ENCODE data around the gene CHPF2. TPM values are rescaled to one million over a fixed set of nuclear protein-coding genes. Genes with fewer than 3 reads are reported as not detected.

Gene CHPF2
- polyA plus RNA-seq, 3 donors, result 34.4 to 38.0 (median 36.0) TPM

- DNase-seq, result no peak
- H3K27ac ChIP-seq (ENCODE audit: low read depth in 1 of 2, low read length in 2 of 2), result no peak overlapping the region
- Mint-ChIP-seq H3K27ac (no peak overlapping the region), H3K4me3 (peak overlapping the region; percentile 63 to 91), H3K9me3 (peaks cover 0 to 15% (median 13%) of the 10 kb centered on the region in 7 donors), H3K4me1 (peaks cover 44% of the 10 kb centered on the region), H3K27me3 (ENCODE audit: low read depth in 3 of 3) (peaks cover 60 to 78% (median 69%) of the 10 kb centered on the region in 3 donors), H3K36me3 (peaks cover 24 to 55% of the 10 kb centered on the region in 2 donors)
- H3K4me1 ChIP-seq (ENCODE audit: control insufficient read depth in 1 of 2, insufficient read depth in 2 of 2, low read length in 2 of 2), result peaks cover 29 to 38% of the 10 kb centered on the region in 2 donors
- no CpG with 5 or more reads among the region's 9 CpGs for WGBS (ENCODE audit: insufficient coverage)
- peak overlapping the region; percentile 67 for H3K4me2 ChIP-seq (replicated peaks; ENCODE audit: extremely low read depth, low read length, poor library complexity, severe bottlenecking)
- no peak for TF ChIP-seq CTCF (IDR thresholded peaks at IDR 0.05)
- H3K36me3 ChIP-seq (replicated peaks in 1 of 2; ENCODE audit: control insufficient read depth in 1 of 2, insufficient read depth in 2 of 2, low read length in 2 of 2), result no peaks in the 10 kb centered on the region
- no peak overlapping the region for H2AFZ ChIP-seq (ENCODE audit: insufficient read depth, low read depth, low read length, poor library complexity, severe bottlenecking)
- peaks cover 35 to 55% of the 10 kb centered on the region in 2 donors for H3K27me3 ChIP-seq (ENCODE audit: control insufficient read depth in 2 of 2, insufficient read depth in 2 of 2, low read length in 2 of 2)
- H3K9ac ChIP-seq (ENCODE audit: insufficient read depth, low read length, poor library complexity, severe bottlenecking), result no peak overlapping the region
- H3K4me3 ChIP-seq (replicated peaks in 1 of 3; ENCODE audit: low read depth in 2 of 3, low read length in 3 of 3), result peak overlapping the region in 1 of 3 experiments; percentile 59
- intact Hi-C loops (cut with micrococcal nuclease), result loop anchor here (5.0 kb wide), 1 partner anchor 50 kb away; no protein-coding TSS in a partner anchor
- H3K9me3 ChIP-seq (replicated peaks in 1 of 2; ENCODE audit: control insufficient read depth in 1 of 2, insufficient read depth in 1 of 2, low read length in 2 of 2), result peaks cover 0 to 8% of the 10 kb centered on the region in 2 donors
- no peaks in the 10 kb centered on the region for H3K79me2 ChIP-seq (ENCODE audit: insufficient read depth, low read length)
- H4K20me1 ChIP-seq (ENCODE audit: insufficient read depth, low read length), result peaks cover 89% of the 10 kb centered on the region
Observed at GRCh38 chr7:151252561-151252835, 20.2 kb downstream of the CHPF2 start.

GRCh38 chr7:151252961-151253711 is 20.9 kb downstream of the CHPF2 start:
- no peak overlapping the region for H3K27ac ChIP-seq (ENCODE audit: low read depth in 1 of 2, low read length in 2 of 2)
- peaks cover 0 to 8% of the 10 kb centered on the region in 2 donors for H3K9me3 ChIP-seq (replicated peaks in 1 of 2; ENCODE audit: control insufficient read depth in 1 of 2, insufficient read depth in 1 of 2, low read length in 2 of 2)
- TF ChIP-seq CTCF (IDR thresholded peaks at IDR 0.05), result no peak
- no peak overlapping the region for H3K27ac Mint-ChIP-seq
- no peak overlapping the region for H2AFZ ChIP-seq (ENCODE audit: insufficient read depth, low read depth, low read length, poor library complexity, severe bottlenecking)
- no peak for DNase-seq
- no peak overlapping the region for H3K9ac ChIP-seq (ENCODE audit: insufficient read depth, low read length, poor library complexity, severe bottlenecking)
- H3K4me3 Mint-ChIP-seq, result peak overlapping the region in 1 of 2 donors; percentile 91
- H3K4me2 ChIP-seq (replicated peaks; ENCODE audit: extremely low read depth, low read length, poor library complexity, severe bottlenecking), result no peak overlapping the region
- H3K36me3 ChIP-seq (replicated peaks in 1 of 2; ENCODE audit: control insufficient read depth in 1 of 2, insufficient read depth in 2 of 2, low read length in 2 of 2), result no peaks in the 10 kb centered on the region
- peaks cover 22 to 32% of the 10 kb centered on the region in 2 donors for H3K4me1 ChIP-seq (ENCODE audit: control insufficient read depth in 1 of 2, insufficient read depth in 2 of 2, low read length in 2 of 2)
- peaks cover 29 to 49% of the 10 kb centered on the region in 2 donors for H3K27me3 ChIP-seq (ENCODE audit: control insufficient read depth in 2 of 2, insufficient read depth in 2 of 2, low read length in 2 of 2)
- intact Hi-C loops (cut with micrococcal nuclease), result loop anchor here (5.0 kb wide), 1 partner anchor 49 kb away; no protein-coding TSS in a partner anchor
- peaks cover 89% of the 10 kb centered on the region for H4K20me1 ChIP-seq (ENCODE audit: insufficient read depth, low read length)
- no peak overlapping the region for H3K4me3 ChIP-seq (replicated peaks in 1 of 3; ENCODE audit: low read depth in 2 of 3, low read length in 3 of 3)
- peaks cover 31 to 61% of the 10 kb centered on the region in 2 donors for H3K36me3 Mint-ChIP-seq
- peaks cover 55 to 78% (median 63%) of the 10 kb centered on the region in 3 donors for H3K27me3 Mint-ChIP-seq (ENCODE audit: low read depth in 3 of 3)
- H3K79me2 ChIP-seq (ENCODE audit: insufficient read depth, low read length), result no peaks in the 10 kb centered on the region
- 98% methylated on average over 7 of the region's 17 CpGs for WGBS (ENCODE audit: insufficient coverage)
- peaks cover 0 to 15% (median 12%) of the 10 kb centered on the region in 7 donors for H3K9me3 Mint-ChIP-seq
- H3K4me1 Mint-ChIP-seq, result peaks cover 38% of the 10 kb centered on the region

Data from CD14-positive monocyte (primary cell).